KOPT-K1 (cell line): ENCODE data around the gene BLOC1S3.

Source experiments
- H3K27ac ChIP-seq: fragments of 200-600 bp; sonication (generic); 2 replicates; pipeline ENCODE4 v1.5.1; 2016; ENCODE audit warnings: antibody characterized with exemption, mild to moderate bottlenecking, low read depth, low read length; ENCODE audit not compliant: poor library complexity, severe bottlenecking
- H3K36me3 ChIP-seq: fragments of 200-600 bp; sonication (generic); 2 replicates; pipeline ENCODE4 v1.5.1; 2017; ENCODE audit warnings: antibody characterized with exemption, mild to moderate bottlenecking, low read length, moderate library complexity; ENCODE audit not compliant: insufficient read depth
- H3K9me3 ChIP-seq: fragments of 200-600 bp; sonication (generic); 2 replicates; pipeline ENCODE4 v1.5.1; 2017; ENCODE audit warnings: antibody characterized with exemption, low read length, mild to moderate bottlenecking; ENCODE audit not compliant: insufficient read depth, poor library complexity, severe bottlenecking

Gene BLOC1S3

GRCh38 chr19:45179892-45180370 lies 1.3 kb downstream of the BLOC1S3 start:
- Histone ChIP-seq H3K27ac (no peak overlapping the region), H3K9me3 (no peaks in the 10 kb centered on the region), H3K36me3 (peaks cover 3% of the 10 kb centered on the region; the same call in 1 of the 2 replicates)

- Histone ChIP-seq H3K27ac (no peak overlapping the region), H3K9me3 (no peaks in the 10 kb centered on the region), H3K36me3 (peaks cover 3% of the 10 kb centered on the region; the same call in 1 of the 2 replicates)
Measured at GRCh38 chr19:45180936-45181335, 2.4 kb downstream of the BLOC1S3 start.

- no peaks in the 10 kb centered on the region for H3K9me3 ChIP-seq
- no peak overlapping the region for H3K27ac ChIP-seq
- peaks cover 3% of the 10 kb centered on the region; the same call in 1 of the 2 replicates for H3K36me3 ChIP-seq
Measured at GRCh38 chr19:45182758-45183157, 4.2 kb downstream of the BLOC1S3 start.

GRCh38 chr19:45184115-45184514 lies 5.5 kb downstream of the BLOC1S3 start:
- no peak overlapping the region for H3K27ac ChIP-seq

GRCh38 chr19:45186509-45187334 lies 8.1 kb downstream of the BLOC1S3 start:
- no peaks in the 10 kb centered on the region for H3K9me3 ChIP-seq
- H3K27ac ChIP-seq: no peak overlapping the region
- H3K36me3 ChIP-seq: no peaks in the 10 kb centered on the region

More at GRCh38 chr19:45184115-45184514, 5.5 kb downstream of the BLOC1S3 start:
- no peaks in the 10 kb centered on the region for H3K9me3 ChIP-seq
- H3K36me3 ChIP-seq: peaks cover 3% of the 10 kb centered on the region; the same call in 1 of the 2 replicates

- no peaks in the 10 kb centered on the region for H3K36me3 ChIP-seq
- no peaks in the 10 kb centered on the region for H3K9me3 ChIP-seq
- no peak overlapping the region for H3K27ac ChIP-seq
Measured at GRCh38 chr19:45187421-45188100, 9.0 kb downstream of the BLOC1S3 start.

- H3K9me3 ChIP-seq: no peaks in the 10 kb centered on the region
- H3K27ac ChIP-seq: no peak overlapping the region
- no peaks in the 10 kb centered on the region for H3K36me3 ChIP-seq
Measured at GRCh38 chr19:45189971-45190370, 11.4 kb downstream of the BLOC1S3 start.

- H3K27ac ChIP-seq: no peak overlapping the region
- no peaks in the 10 kb centered on the region for H3K36me3 ChIP-seq
- no peaks in the 10 kb centered on the region for H3K9me3 ChIP-seq
Measured at GRCh38 chr19:45191375-45191774, 12.8 kb downstream of the BLOC1S3 start.

- Histone ChIP-seq H3K9me3 (no peaks in the 10 kb centered on the region), H3K36me3 (no peaks in the 10 kb centered on the region), H3K27ac (no peak overlapping the region)
Measured at GRCh38 chr19:45195764-45196163, 17.2 kb downstream of the BLOC1S3 start.

GRCh38 chr19:45200568-45200967 lies 22.0 kb downstream of the BLOC1S3 start:
- H3K9me3 ChIP-seq: no peaks in the 10 kb centered on the region
- H3K36me3 ChIP-seq: no peaks in the 10 kb centered on the region
- H3K27ac ChIP-seq: no peak overlapping the region

- Histone ChIP-seq H3K9me3 (no peaks in the 10 kb centered on the region), H3K36me3 (no peaks in the 10 kb centered on the region), H3K27ac (no peak overlapping the region)
Measured at GRCh38 chr19:45202637-45203036, 24.1 kb downstream of the BLOC1S3 start.

GRCh38 chr19:45205810-45206209 lies 27.2 kb downstream of the BLOC1S3 start:
- Histone ChIP-seq H3K27ac (no peak overlapping the region), H3K9me3 (no peaks in the 10 kb centered on the region), H3K36me3 (no peaks in the 10 kb centered on the region)

- Histone ChIP-seq H3K36me3 (no peaks in the 10 kb centered on the region), H3K9me3 (no peaks in the 10 kb centered on the region), H3K27ac (no peak overlapping the region)
Measured at GRCh38 chr19:45206328-45206727, 27.7 kb downstream of the BLOC1S3 start.

- no peak overlapping the region for H3K27ac ChIP-seq
- no peaks in the 10 kb centered on the region for H3K9me3 ChIP-seq
- no peaks in the 10 kb centered on the region for H3K36me3 ChIP-seq
Measured at GRCh38 chr19:45211751-45212381, 33.3 kb downstream of the BLOC1S3 start.

- H3K9me3 ChIP-seq: no peaks in the 10 kb centered on the region
- no peak overlapping the region for H3K27ac ChIP-seq
- no peaks in the 10 kb centered on the region for H3K36me3 ChIP-seq
Measured at GRCh38 chr19:45213031-45213430, 34.4 kb downstream of the BLOC1S3 start.
